Measurements from ENCODE around the gene BCDIN3D.

Gene BCDIN3D

GRCh38 chr12:49818241-49818895 is 24.5 kb downstream of the BCDIN3D start:
- DNase-seq: no peak

GRCh38 chr12:49813131-49813530 is 29.8 kb downstream of the BCDIN3D start:
- DNase-seq: no peak

GRCh38 chr12:49811961-49812401 is 30.9 kb downstream of the BCDIN3D start:
- no peak for DNase-seq

GRCh38 chr12:49811136-49811535 is 31.8 kb downstream of the BCDIN3D start:
- no peak for DNase-seq

DNA sequence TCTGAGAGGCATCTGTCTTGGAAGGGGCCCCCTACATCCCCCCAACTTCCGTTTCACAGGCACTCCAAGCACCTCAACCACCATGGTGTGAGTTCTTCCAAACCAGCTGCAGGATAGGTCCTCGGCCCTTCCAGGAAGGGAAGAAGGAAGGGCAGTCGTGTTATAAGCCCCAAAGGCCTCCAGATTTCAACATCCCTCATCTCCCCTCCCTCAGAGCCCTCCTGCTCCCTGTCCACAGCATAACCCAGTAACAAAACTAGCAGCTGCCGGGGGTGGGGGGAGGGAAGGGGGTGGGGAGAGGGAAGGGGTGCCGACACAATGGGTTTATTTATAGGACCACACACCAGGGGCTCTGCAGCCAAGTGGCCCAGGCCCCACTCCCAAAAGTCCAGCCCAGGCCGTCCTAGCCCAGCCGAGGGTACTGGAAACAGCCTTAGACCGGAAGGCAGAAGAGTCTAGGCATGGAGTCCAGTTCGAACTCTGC is 33.0 kb downstream of the BCDIN3D start:
- DNase-seq: no peak

GRCh38 chr12:49809381-49809905 is 33.5 kb downstream of the BCDIN3D start:
- DNase-seq: no peak

DNA sequence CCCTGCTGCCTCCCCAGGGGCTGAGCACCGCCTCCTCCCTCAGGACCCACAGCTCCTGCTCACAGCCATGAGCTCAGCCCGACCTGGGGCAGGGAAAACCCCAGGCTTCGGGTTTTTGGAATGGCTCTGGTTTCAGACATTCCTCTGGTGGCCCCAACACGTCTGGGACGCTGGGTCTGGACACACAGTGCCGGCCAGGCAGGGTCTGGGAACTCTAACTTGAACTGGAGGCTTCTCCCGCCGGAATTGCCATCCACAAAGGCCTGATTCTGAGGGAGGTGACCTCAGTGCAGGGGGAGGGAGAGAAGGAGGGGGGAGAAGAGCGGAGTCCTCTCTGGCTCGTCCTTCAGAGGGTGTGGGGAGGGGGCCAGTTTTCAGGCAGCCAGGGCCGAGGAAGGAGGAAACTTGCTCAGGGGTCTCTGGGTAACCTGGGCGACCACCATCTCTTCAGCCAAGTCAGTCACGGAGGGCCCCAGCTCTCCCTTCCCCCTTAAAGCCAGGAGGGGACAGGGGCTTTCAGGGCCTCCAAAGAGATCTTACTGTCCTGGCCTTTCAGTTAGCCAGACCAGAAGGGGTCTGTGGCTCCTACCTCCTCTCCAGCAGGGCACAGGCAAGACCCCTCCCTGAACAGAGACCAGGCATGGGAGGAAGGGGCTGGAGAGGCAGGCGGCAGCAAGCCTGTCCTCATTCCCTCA is 34.1 kb downstream of the BCDIN3D start:
- no peak for DNase-seq

DNA sequence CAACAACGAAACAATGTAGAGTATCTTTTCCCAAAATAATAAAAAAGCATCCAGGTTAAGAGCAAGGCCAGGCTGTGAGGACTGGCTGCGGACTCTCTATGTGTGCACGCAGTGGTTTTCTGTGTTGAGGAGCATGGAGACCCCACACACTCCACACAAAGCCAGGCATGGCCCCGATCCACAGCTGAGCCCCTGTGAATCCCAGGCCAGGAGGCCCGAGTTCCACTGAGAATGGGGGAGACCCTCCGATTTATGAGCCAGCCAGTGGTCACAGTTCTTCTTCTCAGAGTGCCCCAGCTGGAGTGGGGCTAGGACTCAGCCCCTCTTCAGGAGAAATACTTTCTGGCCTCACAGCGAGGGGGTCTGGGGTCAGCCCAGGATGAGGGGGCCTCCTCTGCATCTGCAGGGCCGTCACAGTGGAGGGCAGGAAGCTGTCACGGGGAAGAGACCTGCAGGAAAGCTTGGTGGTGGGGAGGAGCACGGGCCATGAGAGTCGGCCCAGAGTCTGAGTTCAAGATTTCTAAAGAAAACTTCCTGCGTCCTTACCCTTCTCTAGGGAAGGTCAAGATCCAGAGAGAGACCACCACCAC is 34.8 kb downstream of the BCDIN3D start:
- no peak for DNase-seq

DNA sequence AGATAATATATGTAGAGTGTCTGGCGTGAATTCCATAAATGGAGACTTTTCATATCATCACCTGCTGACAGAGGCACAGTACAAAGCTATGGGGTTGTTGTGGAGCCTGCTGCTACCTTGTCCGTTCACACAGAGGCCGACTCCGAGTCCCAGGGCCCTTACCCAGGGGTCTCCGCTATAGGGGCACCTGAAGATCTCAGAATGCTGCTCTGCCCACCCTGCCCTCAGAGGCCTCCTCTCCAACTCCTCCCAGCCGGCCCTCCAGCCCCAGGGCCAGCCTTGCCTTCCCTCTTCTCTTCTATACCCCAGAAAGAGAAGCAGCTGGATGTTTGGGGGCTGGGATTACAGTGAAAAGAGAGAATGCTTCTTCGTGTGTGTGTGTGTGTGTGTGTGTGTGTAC is 36.0 kb downstream of the BCDIN3D start:
- DNase-seq: no peak

GRCh38 chr12:49806321-49806813 is 36.5 kb downstream of the BCDIN3D start:
- DNase-seq: no peak

GRCh38 chr12:49805409-49805808 is 37.5 kb downstream of the BCDIN3D start:
- no peak for DNase-seq

- DNase-seq: no peak
These were observed 38.1 kb downstream of the BCDIN3D start for GRCh38 chr12:49804821-49805220.

DNA sequence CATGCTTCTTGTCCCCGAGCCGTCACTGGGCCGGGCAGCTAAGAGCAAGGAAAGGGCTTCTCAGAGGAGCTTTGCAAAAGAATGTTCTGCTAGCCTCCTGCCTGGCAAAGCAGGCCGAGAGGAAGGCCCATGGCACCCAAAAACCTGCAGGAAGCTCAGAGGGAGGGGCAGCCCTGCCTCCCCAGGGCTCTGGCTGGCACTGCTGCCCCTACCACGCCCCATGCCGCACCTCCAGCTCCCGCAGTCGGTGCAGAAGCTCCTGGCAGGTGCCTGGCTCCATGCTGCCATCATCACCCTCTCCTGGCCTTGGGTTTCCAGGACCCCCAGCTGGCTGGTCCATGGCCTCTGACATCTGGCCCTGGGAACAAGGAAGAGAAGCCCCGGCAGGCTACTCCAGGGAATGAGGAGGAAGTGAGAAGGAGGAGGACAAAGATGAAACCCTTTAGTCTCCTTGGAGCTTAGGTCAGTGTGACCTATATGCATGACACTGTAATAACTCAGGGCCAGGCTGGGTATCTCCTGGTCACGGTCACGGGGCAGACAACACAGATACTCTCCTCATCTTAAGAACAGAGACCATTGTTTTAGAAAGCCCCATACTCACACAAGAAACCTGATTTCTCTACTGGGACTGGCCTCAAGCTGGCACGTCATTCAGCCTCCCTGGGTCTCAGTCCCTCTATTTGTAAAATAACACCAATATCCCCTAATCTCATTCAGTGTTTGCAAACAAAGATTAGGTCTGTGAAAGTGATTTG is 39.0 kb downstream of the BCDIN3D start:
- DNase-seq: no peak

GRCh38 chr12:49801141-49802063 is 41.5 kb downstream of the BCDIN3D start:
- DNase-seq: no peak

- no peak for DNase-seq
These were observed 42.3 kb downstream of the BCDIN3D start for GRCh38 chr12:49800421-49801140.

GRCh38 chr12:49798934-49799333 is 44.0 kb downstream of the BCDIN3D start:
- no peak for DNase-seq

- no peak for DNase-seq
These were observed 44.7 kb downstream of the BCDIN3D start for GRCh38 chr12:49798248-49798647.

DNA sequence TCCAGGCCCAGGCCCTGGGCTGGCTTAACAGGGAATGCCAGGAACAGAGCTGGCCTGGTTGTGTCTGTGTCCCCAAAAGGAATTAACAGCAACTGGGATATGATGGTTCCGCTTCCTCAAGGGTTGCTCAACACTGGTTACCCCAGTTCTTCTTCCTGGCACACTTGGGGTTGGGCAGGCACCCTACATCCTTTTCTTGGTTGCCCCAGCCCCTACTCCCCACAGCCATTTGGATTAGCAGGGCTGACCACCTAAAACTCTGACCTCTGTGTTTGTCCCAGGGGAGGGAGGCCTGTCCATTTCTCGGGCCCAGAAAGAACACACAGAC is 45.5 kb downstream of the BCDIN3D start:
- DNase-seq: no peak

DNA sequence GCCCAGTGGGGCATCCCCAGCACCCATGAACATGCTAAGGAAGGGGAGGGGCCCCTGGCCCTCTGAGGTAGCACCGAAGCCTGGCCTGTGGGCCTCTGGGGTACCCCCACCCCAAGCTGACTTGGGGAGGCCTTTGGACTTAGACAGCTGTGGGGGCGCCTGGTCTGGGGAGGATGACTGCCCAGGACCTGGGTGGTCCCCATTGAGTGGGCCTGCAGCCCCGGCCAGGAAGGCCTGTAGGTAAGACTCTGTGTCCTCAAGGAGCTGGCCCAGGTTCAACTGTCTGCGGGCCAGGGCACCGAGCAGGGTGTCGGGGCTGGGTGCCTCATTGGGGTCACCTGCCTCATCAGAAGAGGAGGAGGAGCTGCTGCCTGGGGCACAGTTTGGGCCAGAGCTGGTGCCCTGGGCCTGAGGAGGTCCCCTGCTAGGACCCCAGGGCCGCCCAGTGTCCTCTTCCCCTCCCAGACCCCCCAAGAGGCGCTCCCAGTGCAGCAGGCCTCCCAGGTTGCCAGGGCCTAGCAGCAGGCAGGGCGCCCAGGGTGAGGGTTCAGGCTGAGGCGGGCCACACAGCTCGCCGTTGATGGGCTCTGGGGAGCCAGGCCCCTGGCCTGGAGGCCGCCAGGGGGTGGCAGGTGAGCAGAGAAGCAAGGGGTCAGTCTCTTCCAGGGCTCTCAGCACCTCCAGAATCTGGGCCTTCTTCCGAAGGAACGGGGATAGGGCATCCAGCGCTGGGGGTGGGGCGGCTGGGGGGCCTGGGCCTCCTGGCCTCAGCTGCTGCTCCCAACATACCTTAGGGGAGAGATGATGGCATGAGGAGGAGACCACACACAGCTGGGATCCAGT is 46.1 kb downstream of the BCDIN3D start:
- DNase-seq: no peak

- DNase-seq: no peak
These were observed 46.8 kb downstream of the BCDIN3D start for GRCh38 chr12:49796155-49796554.
